Heart left ventricle (tissue), 16 donors: ENCODE measurements around the gene INPPL1. TPM values are rescaled to one million over a fixed set of nuclear protein-coding genes. Genes with fewer than 3 reads are reported as not detected.

Experiments
- ATAC-seq, 4 donors: fragments of 200-7000 bp; cut with Tn5 transposase; one replicate each; pipeline ENCODE4 v1.9.1; 2020 to 2022; ENCODE audit warnings: moderate library complexity in 4 of 4, mild to moderate bottlenecking in 3 of 4, moderate number of reproducible peaks in 1 of 4
- DNase-seq, 5 donors: peaks; one replicate each; pipeline ENCODE4 v3.0.0-alpha.2; 2020
- H3K27ac ChIP-seq, 12 donors: fragments of 200-600 bp; sonication (generic) in 4 of 12; one replicate each; pipeline versions ENCODE4 v1.5.0 to v1.8.0; 2016 to 2022; ENCODE audit warnings: mild to moderate bottlenecking in 2 of 12
- H3K27me3 ChIP-seq, 9 donors: fragments of 200-600 bp; sonication (generic) in 2 of 9; one replicate each; pipeline versions ENCODE4 v1.5.1 to v1.8.0; 2016 to 2022; ENCODE audit warnings: mild to moderate bottlenecking in 3 of 9
- H3K36me3 ChIP-seq, 9 donors: fragments of 200-600 bp; sonication (generic) in 2 of 9; one replicate each; pipeline versions ENCODE4 v1.5.0 to v1.8.0; 2018 to 2022; ENCODE audit warnings: mild to moderate bottlenecking in 2 of 9
- H3K4me1 ChIP-seq, 12 donors: fragments of 200-600 bp; sonication (generic) in 4 of 12; one replicate each; pipeline versions ENCODE4 v1.5.0 to v1.8.0; 2016 to 2022; ENCODE audit warnings: mild to moderate bottlenecking in 3 of 12
- H3K4me3 ChIP-seq, 12 donors: fragments of 200-600 bp; sonication (generic) in 4 of 12; one replicate each; pipeline versions ENCODE4 v1.5.0 to v1.8.0; 2017 to 2022; ENCODE audit warnings: mild to moderate bottlenecking in 9 of 12, moderate library complexity in 4 of 12
- H3K9me3 ChIP-seq, 12 donors: fragments of 200-600 bp; sonication (generic) in 4 of 12; one replicate each; pipeline versions ENCODE4 v1.5.0 to v1.8.0; 2016 to 2022; ENCODE audit warnings: mild to moderate bottlenecking in 1 of 12
- POLR2A ChIP-seq, 2 donors: fragments of 450-650 bp; IDR thresholded peaks; one replicate each; pipeline ENCODE4 v1.6.1; 2017; ENCODE audit warnings: antibody characterized with exemption in 2 of 2, mild to moderate bottlenecking in 2 of 2, moderate library complexity in 2 of 2
- WGBS, 4 donors: extraction: QIAGEN DNeasy Blood & Tissue Kit in 2 of 4; methylation state at CpG; one replicate each; pipeline versions ENCODE4 v1.1.5 to v1.1.7; 2013 to 2018; 5-methylcytosine and 5-hydroxymethylcytosine counted together
- intact Hi-C, 10 donors: fragments of 100-400 bp; cut with DNase I; formaldehyde crosslinking; loops; one replicate each; pipeline versions ENCODE4 v1.11.1 to v1.14.2; 2022
- polyA plus RNA-seq, 2 donors: library from polyadenylated mRNA; stranded (reverse); fragments of 200-250 nt; gene quantifications; one replicate each; pipeline ENCODE4 v1.2.3, GENCODE V29; 2013
- total RNA-seq, 9 donors: library from RNA; depleted of rRNA in 2 of 9; stranded (reverse); fragments of >200 nt in 2 of 9; fragmentation: NEBNext Ultra II Directional in 3 of 9; extraction: Animal tissue kit (Norgen Biotek cat#: 25700) in 3 of 9; gene quantifications; one replicate each; pipeline versions ENCODE4 v1.1.0 to v1.2.4, GENCODE V29; 2016 to 2023
- TF ChIP-seq, protein P1 (sequence below), 12 donors: fragments of 200-600 bp; sonication (generic) in 4 of 12; IDR thresholded peaks; one replicate each; pipeline versions ENCODE4 v1.5.0 to v1.8.0; 2018 to 2022; ENCODE audit warnings: antibody characterized with exemption in 12 of 12, mild to moderate bottlenecking in 5 of 12
- donor health status: ischemic (EF 13 %, LVEDD 7.1; RV severe dilation, severe dysfunction).
- donor health status: healthy with polysubstance abuse.
- donor health status: DM: no; HTN: yes; CAD: no.
- donor health status: DM: no; HTN: no; CAD: no.
- donor health status: ischemic (EF 25% LVEDD 6.9; RV normal size, moderate dysfunction).
- donor health status: ischemic (EF 25% LVEDD 5.7; RV mildly dilated, moderate dysfunction).
- donor health status: healthy.
- donor health status: DM: yes; HTN: yes; CAD: no.
- donor health status: ischemic (EF 35%, LVEDD 5.7; RV mildly dilated, moderate dysfunction).
- donor health status: nonischemic (EF 11% LVEDD 7.7; RV severe dilation, severe dysfunction).
- donor health status: DM: yes; HTN: yes; CAD: no.
- donor health status: PGD.
- donor health status: ischemic (EF 29% LVEDD 5.4; RV normal size, mild dysfunction).
- donor health status: nonischemic (EF 23%, LVEDD 6.1; RV moderate dilation, normal function).

Gene INPPL1
- total and polyA plus RNA-seq, 11 donors: 73.2 to 146 (median 99.4) TPM

DNA sequence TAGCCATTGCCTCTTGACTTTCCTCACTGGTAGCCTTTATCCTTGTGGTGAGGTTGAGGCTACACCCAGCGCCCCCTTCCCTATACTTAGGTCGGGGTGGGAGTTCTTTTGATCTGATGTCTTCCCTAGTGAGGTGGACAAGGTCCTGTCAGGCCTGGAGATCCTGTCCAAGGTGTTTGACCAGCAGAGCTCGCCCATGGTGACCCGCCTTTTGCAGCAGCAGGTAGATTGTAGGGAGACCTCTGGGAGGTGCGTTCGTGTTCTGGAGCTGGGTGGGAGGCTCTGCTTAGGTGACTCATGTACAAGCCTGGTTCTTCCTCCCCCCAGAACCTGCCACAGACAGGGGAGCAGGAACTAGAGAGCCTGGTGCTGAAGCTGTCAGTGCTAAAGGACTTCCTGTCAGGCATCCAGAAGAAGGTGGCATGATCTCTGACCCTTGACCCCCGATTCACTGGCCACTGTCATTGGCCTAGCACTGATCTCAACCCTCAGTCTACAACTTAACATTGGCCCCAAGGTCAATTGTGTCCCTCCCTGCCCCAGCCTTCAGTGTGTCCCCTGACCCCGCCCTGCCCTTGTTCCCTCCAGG is 4.9 kb downstream of the INPPL1 start:
- Histone ChIP-seq H3K27ac (no peak overlapping the region), H3K4me3 (no peak overlapping the region), H3K4me1 (peaks cover 0 to 47% (median 16%) of the 10 kb centered on the region in 12 donors), H3K27me3 (no peaks in the 10 kb centered on the region), H3K36me3 (peaks cover 0 to 75% (median 72%) of the 10 kb centered on the region in 9 donors), H3K9me3 (no peaks in the 10 kb centered on the region)
- no peak for DNase-seq
- 91 to 97% (median 96%) methylated on average over 7 to 8 of the region's 8 CpGs for WGBS, 4 donors
- ATAC-seq: no peak
- TF ChIP-seq, protein P1, sequence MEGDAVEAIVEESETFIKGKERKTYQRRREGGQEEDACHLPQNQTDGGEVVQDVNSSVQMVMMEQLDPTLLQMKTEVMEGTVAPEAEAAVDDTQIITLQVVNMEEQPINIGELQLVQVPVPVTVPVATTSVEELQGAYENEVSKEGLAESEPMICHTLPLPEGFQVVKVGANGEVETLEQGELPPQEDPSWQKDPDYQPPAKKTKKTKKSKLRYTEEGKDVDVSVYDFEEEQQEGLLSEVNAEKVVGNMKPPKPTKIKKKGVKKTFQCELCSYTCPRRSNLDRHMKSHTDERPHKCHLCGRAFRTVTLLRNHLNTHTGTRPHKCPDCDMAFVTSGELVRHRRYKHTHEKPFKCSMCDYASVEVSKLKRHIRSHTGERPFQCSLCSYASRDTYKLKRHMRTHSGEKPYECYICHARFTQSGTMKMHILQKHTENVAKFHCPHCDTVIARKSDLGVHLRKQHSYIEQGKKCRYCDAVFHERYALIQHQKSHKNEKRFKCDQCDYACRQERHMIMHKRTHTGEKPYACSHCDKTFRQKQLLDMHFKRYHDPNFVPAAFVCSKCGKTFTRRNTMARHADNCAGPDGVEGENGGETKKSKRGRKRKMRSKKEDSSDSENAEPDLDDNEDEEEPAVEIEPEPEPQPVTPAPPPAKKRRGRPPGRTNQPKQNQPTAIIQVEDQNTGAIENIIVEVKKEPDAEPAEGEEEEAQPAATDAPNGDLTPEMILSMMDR (IDR thresholded peaks at IDR 0.05): no peak
- TF ChIP-seq POLR2A (IDR thresholded peaks at IDR 0.05): no peak
- intact Hi-C loops: loop anchor here in 2 of 10 donors (10.0 kb wide), 2 partner anchors 185 to 215 kb away; no protein-coding TSS in a partner anchor

DNA sequence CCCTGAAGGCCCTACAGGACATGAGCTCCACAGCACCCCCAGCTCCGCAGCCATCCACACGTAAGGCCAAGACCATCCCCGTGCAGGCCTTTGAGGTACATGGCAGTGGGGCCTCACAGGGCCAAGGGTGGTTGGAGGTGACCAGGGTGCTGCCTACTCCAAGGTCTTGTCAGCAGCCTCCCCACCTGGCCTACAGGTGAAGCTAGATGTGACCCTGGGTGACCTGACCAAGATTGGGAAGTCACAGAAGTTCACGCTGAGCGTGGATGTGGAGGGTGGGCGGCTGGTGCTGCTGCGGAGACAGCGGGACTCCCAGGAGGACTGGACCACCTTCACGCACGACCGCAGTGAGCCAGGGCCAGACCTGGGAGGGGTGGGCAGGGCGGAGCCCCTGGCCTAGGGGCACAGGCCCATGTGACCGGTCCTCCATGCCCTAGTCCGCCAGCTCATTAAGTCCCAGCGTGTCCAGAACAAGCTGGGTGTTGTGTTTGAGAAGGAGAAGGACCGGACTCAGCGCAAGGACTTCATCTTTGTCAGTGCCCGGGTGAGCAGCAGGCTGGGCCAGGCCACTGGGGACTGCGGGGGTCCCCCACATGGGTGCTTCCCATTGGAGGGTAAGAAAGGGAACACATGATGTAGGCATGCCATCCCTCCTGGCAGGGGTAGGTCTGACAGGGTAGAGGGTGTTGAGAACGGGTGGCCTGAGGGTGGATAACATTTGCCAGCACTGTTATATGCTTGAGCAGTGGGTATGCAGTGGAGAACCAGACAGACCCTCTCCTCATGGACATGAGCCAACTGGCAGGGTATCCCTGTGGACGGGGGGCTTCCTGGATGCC is 5.6 kb downstream of the INPPL1 start:
- Histone ChIP-seq H3K36me3 (peaks cover 0 to 81% (median 78%) of the 10 kb centered on the region in 9 donors), H3K27ac (no peak overlapping the region), H3K4me1 (peaks cover 0 to 46% (median 16%) of the 10 kb centered on the region in 12 donors), H3K9me3 (no peaks in the 10 kb centered on the region), H3K27me3 (no peaks in the 10 kb centered on the region), H3K4me3 (no peak overlapping the region)
- intact Hi-C loops: loop anchor here in 3 of 10 donors (10.0 kb wide), 2 partner anchors 185 to 215 kb away; no protein-coding TSS in a partner anchor
- DNase-seq (no peak), ATAC-seq (no peak)
- 92 to 95% (median 94%) methylated on average over 18 to 21 of the region's 21 CpGs for WGBS, 4 donors
- TF ChIP-seq, protein P1 (IDR thresholded peaks at IDR 0.05): no peak
- no peak for TF ChIP-seq POLR2A (IDR thresholded peaks at IDR 0.05)

DNA sequence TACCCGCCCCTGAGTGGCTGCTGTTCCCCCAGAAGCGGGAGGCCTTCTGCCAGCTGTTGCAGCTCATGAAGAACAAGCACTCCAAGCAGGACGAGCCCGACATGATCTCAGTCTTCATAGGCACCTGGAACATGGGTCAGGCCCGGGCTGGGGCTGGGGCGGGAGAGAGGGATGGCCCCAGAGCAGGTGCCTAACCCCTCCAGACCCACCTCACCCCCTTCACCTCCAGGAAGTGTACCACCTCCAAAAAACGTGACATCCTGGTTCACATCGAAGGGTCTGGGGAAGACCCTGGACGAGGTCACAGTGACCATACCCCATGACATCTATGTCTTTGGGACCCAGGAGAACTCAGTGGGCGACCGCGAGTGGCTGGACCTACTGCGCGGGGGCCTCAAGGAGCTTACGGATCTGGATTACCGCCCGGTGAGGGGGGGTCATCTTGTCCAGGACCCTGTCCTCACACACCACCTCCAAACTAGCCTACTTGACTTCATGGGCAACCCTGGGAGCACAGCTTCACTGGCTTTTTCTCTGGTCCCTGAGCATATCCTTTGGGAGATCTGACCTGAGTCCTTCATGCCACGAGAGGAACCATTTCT is 6.3 kb downstream of the INPPL1 start:
- Histone ChIP-seq H3K4me1 (peaks cover 0 to 38% (median 12%) of the 10 kb centered on the region in 12 donors), H3K4me3 (no peak overlapping the region), H3K27ac (peak overlapping the region in 6 of 12 donors; percentile 18 to 66 (median 35)), H3K9me3 (no peaks in the 10 kb centered on the region), H3K27me3 (no peaks in the 10 kb centered on the region), H3K36me3 (peaks cover 0 to 89% (median 85%) of the 10 kb centered on the region in 9 donors)
- WGBS, 4 donors: 85 to 91% (median 87%) methylated on average over 10 to 18 of the region's 18 CpGs
- TF ChIP-seq, protein P1 (IDR thresholded peaks at IDR 0.05): no peak
- intact Hi-C loops: loop anchor here in 1 of 10 donors (10.0 kb wide), 1 partner anchor 184 kb away; no protein-coding TSS in a partner anchor
- ATAC-seq (peak in 1 of 4 donors; percentile 2), DNase-seq (no peak)
